HepG2 (cell line): Measurements from ENCODE around the gene ADPGK. TPM values are rescaled to one million over a fixed set of nuclear protein-coding genes. Genes with fewer than 3 reads are reported as not detected.

Experiments
- BRD4 ChIP-seq: sonication (generic); formaldehyde crosslinking; IDR thresholded peaks from 2 replicates; pipeline ENCODE4 v1.4.0; 2020; ENCODE audit warnings: missing genetic modification reagents
- HDAC6 ChIP-seq: fragments of 200-600 bp; sonication (generic); IDR thresholded peaks from 2 replicates; pipeline ENCODE4 v1.7.0; 2017; ENCODE audit warnings: mild to moderate bottlenecking, antibody characterized with exemption, low read length, low read depth
- KLF6 ChIP-seq: IDR thresholded peaks from 2 replicates; pipeline ENCODE4 v1.8.0; 2016; ENCODE audit warnings: missing biosample characterization, missing genetic modification reagents
- RBM39 ChIP-seq: fragments of 200-400 bp; formaldehyde crosslinking; IDR thresholded peaks from one replicate; pipeline ENCODE4 v1.6.1; 2018; ENCODE audit warnings: antibody characterized with exemption, mild to moderate bottlenecking, low read depth, low read length; ENCODE audit not compliant: poor library complexity, severe bottlenecking
- SALL2 ChIP-seq: sonication (generic); formaldehyde crosslinking; IDR thresholded peaks from 2 replicates; pipeline ENCODE4 v1.8.1; 2023; ENCODE audit warnings: mild to moderate bottlenecking, missing genetic modification reagents, inconsistent platforms
- SMARCC2 ChIP-seq: fragments of 450-650 bp; IDR thresholded peaks from 2 replicates; pipeline ENCODE4 v1.6.1; 2017; ENCODE audit warnings: antibody characterized with exemption, mild to moderate bottlenecking
- TRIM24 ChIP-seq: sonication (generic); formaldehyde crosslinking; IDR thresholded peaks from 2 replicates; pipeline ENCODE4 v1.8.0; 2022; ENCODE audit warnings: mild to moderate bottlenecking, missing genetic modification reagents
- U2AF2 ChIP-seq: fragments of 200-400 bp; formaldehyde crosslinking; IDR thresholded peaks from 2 replicates; pipeline ENCODE4 v1.6.1; 2017; ENCODE audit warnings: low read depth, mild to moderate bottlenecking, low read length
- ZBTB7A ChIP-seq: sonication (generic); formaldehyde crosslinking; IDR thresholded peaks from 2 replicates; pipeline ENCODE4 v1.8.0; 2022; ENCODE audit warnings: mild to moderate bottlenecking, missing genetic modification reagents
- ZNF20 ChIP-seq: sonication (generic); formaldehyde crosslinking; IDR thresholded peaks from 2 replicates; pipeline ENCODE4 v1.4.0; 2020; ENCODE audit warnings: mild to moderate bottlenecking, moderate library complexity, missing genetic modification reagents
- ZNF607 ChIP-seq: sonication (generic); formaldehyde crosslinking; IDR thresholded peaks from 2 replicates; pipeline ENCODE4 v1.5.1; 2020; ENCODE audit warnings: missing genetic modification reagents, mild to moderate bottlenecking, borderline replicate concordance
- ZNF841 ChIP-seq: sonication (generic); formaldehyde crosslinking; IDR thresholded peaks from 2 replicates; pipeline ENCODE4 v1.8.1; 2023; ENCODE audit warnings: missing genetic modification reagents, borderline replicate concordance
- polyA plus RNA-seq, 8 experiments: library from polyadenylated mRNA; depleted of rRNA in 3 of 8; stranded (reverse) in 7 of 8; unstranded in 1 of 8; fragments of >200 nt; fragmentation: Illumina TruSeq in 4 of 8; extraction: Trizol in 4 of 8; gene quantifications; 2 replicates each; pipeline versions ENCODE4 v1.2.1 to v1.2.3, GENCODE V29; 2011 to 2016; ENCODE audit warnings: low read depth in 4 of 8, missing spikeins in 1 of 8, mixed read lengths in 1 of 8; ENCODE audit not compliant: insufficient read depth in 1 of 8
- total RNA-seq, 5 experiments: library from RNA; depleted of rRNA; stranded (reverse); fragments of >200 nt; fragmentation: Illumina TruSeq; extraction: Trizol; gene quantifications; 2 replicates each; pipeline ENCODE4 v1.2.3, GENCODE V29; 2016; ENCODE audit warnings: low read depth in 1 of 5
- TF ChIP-seq, protein P1 (sequence below): sonication (generic); formaldehyde crosslinking; IDR thresholded peaks from 2 replicates; pipeline ENCODE4 v1.4.0; 2020; ENCODE audit warnings: mild to moderate bottlenecking, missing genetic modification reagents
- TF ChIP-seq, protein P2 (sequence below): sonication (generic); formaldehyde crosslinking; IDR thresholded peaks from 2 replicates; pipeline ENCODE4 v1.5.0; 2020; ENCODE audit warnings: mild to moderate bottlenecking, missing genetic modification reagents, moderate library complexity
- TF ChIP-seq, protein P3 (sequence below): sonication (generic); formaldehyde crosslinking; IDR thresholded peaks from 2 replicates; pipeline ENCODE4 v1.8.0; 2022; ENCODE audit warnings: mild to moderate bottlenecking, missing genetic modification reagents, moderate library complexity
- TF ChIP-seq, protein P4 (sequence below): IDR thresholded peaks from 2 replicates; pipeline ENCODE4 v1.6.1; 2016; ENCODE audit warnings: missing compliant biosample characterization, missing genetic modification reagents, borderline replicate concordance

The ADPGK gene
- total and polyA plus RNA-seq, 2 of the 13 experiments (the other 11 are each of a cell fraction or from before 2014, with no cell fraction given), result 61.6 to 67.5 TPM

DNA sequence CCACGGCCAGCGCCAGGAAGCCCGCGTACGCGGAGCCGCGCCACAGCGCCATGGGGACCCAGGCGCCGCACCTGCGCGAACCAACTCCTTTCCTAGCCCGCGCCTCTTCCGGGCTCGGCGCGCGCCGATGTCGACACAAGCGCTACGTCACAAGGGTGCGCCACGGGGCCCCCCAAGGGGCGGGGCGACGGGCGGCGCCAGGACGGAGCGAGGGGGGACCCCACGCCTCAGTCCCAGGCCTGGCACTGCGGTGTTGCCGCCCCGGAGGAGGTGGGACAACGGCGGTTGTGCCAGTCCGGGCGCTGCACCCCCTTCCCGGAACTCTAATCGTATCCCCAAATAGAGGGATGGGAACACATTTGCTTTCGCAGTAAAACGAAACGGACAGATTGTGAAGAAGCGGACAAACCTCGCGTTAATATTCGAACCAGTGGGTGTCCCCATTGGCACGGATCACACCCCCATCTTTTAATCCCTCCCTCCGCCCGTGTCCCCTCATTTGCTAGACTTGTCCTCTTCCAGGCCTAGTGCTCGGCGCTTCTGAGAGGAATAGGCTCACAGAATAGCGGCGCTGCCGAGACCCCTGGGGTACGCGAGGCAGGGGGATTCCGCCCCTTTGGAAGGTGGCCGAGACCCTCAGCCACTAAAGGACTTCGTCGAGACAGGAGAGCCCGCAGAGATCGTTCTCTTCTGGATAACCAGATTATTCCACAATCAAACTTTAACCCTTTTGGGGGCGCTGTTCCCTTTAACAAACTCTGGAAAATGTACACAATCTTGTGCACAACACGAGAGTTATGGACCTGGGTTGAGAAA is at the start of gene ADPGK (continued):
- TF ChIP-seq, protein P1, sequence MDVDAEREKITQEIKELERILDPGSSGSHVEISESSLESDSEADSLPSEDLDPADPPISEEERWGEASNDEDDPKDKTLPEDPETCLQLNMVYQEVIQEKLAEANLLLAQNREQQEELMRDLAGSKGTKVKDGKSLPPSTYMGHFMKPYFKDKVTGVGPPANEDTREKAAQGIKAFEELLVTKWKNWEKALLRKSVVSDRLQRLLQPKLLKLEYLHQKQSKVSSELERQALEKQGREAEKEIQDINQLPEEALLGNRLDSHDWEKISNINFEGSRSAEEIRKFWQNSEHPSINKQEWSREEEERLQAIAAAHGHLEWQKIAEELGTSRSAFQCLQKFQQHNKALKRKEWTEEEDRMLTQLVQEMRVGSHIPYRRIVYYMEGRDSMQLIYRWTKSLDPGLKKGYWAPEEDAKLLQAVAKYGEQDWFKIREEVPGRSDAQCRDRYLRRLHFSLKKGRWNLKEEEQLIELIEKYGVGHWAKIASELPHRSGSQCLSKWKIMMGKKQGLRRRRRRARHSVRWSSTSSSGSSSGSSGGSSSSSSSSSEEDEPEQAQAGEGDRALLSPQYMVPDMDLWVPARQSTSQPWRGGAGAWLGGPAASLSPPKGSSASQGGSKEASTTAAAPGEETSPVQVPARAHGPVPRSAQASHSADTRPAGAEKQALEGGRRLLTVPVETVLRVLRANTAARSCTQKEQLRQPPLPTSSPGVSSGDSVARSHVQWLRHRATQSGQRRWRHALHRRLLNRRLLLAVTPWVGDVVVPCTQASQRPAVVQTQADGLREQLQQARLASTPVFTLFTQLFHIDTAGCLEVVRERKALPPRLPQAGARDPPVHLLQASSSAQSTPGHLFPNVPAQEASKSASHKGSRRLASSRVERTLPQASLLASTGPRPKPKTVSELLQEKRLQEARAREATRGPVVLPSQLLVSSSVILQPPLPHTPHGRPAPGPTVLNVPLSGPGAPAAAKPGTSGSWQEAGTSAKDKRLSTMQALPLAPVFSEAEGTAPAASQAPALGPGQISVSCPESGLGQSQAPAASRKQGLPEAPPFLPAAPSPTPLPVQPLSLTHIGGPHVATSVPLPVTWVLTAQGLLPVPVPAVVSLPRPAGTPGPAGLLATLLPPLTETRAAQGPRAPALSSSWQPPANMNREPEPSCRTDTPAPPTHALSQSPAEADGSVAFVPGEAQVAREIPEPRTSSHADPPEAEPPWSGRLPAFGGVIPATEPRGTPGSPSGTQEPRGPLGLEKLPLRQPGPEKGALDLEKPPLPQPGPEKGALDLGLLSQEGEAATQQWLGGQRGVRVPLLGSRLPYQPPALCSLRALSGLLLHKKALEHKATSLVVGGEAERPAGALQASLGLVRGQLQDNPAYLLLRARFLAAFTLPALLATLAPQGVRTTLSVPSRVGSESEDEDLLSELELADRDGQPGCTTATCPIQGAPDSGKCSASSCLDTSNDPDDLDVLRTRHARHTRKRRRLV (CRISPR knock-in tag), result no peak
- TF ChIP-seq RBM39 (peak; percentile 76), U2AF2 (no peak), TRIM24 (no peak), KLF6 (CRISPR knock-in tag) (peak; percentile 45; the same call in 1 of the 2 replicates), ZBTB7A (peak; percentile 64; the same call in 1 of the 2 replicates), ZNF841 (CRISPR knock-in tag) (no peak), SMARCC2 (no peak), SALL2 (peak; percentile 91), ZNF607 (peak; percentile 82), ZNF20 (CRISPR knock-in tag) (no peak), BRD4 (CRISPR knock-in tag) (peak; percentile 53; the same call in 1 of the 2 replicates), HDAC6 (no peak)
- TF ChIP-seq, protein P2, sequence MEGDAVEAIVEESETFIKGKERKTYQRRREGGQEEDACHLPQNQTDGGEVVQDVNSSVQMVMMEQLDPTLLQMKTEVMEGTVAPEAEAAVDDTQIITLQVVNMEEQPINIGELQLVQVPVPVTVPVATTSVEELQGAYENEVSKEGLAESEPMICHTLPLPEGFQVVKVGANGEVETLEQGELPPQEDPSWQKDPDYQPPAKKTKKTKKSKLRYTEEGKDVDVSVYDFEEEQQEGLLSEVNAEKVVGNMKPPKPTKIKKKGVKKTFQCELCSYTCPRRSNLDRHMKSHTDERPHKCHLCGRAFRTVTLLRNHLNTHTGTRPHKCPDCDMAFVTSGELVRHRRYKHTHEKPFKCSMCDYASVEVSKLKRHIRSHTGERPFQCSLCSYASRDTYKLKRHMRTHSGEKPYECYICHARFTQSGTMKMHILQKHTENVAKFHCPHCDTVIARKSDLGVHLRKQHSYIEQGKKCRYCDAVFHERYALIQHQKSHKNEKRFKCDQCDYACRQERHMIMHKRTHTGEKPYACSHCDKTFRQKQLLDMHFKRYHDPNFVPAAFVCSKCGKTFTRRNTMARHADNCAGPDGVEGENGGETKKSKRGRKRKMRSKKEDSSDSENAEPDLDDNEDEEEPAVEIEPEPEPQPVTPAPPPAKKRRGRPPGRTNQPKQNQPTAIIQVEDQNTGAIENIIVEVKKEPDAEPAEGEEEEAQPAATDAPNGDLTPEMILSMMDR (CRISPR knock-in tag), result peak; percentile 51
- TF ChIP-seq, protein P3, sequence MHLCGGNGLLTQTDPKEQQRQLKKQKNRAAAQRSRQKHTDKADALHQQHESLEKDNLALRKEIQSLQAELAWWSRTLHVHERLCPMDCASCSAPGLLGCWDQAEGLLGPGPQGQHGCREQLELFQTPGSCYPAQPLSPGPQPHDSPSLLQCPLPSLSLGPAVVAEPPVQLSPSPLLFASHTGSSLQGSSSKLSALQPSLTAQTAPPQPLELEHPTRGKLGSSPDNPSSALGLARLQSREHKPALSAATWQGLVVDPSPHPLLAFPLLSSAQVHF (CRISPR knock-in tag), result peak; percentile 64; the same call in 1 of the 2 replicates
- TF ChIP-seq, protein P4, sequence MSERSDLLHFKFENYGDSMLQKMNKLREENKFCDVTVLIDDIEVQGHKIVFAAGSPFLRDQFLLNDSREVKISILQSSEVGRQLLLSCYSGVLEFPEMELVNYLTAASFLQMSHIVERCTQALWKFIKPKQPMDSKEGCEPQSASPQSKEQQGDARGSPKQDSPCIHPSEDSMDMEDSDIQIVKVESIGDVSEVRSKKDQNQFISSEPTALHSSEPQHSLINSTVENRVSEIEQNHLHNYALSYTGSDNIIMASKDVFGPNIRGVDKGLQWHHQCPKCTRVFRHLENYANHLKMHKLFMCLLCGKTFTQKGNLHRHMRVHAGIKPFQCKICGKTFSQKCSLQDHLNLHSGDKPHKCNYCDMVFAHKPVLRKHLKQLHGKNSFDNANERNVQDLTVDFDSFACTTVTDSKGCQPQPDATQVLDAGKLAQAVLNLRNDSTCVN (CRISPR knock-in tag), result no peak; the same call in 1 of the 2 replicates
